GM20431 (cell line): ENCODE measurements around the gene FXYD7.
"Not testable (repeated sequence)": the region's sequence is repeated elsewhere in the genome, so short reads cannot be mapped to it uniquely, and the experiment has no call there.

Source experiments
- in situ Hi-C: fragments of 300-500 bp; cut with MseI, MboI; formaldehyde crosslinking; loops from one replicate; pipeline ENCODE4 v1.15.0; 2020; ENCODE audit warnings: low sequenced_read_pairs; ENCODE audit not compliant: unreplicated experiment

The FXYD7 gene

GRCh38 chr19:35141837-35142605 is 1.0 kb upstream of the FXYD7 start:
- in situ Hi-C loops = no loop called here

GRCh38 chr19:35142606-35143230 is 337 bp upstream of the FXYD7 start:
- in situ Hi-C loops = no loop called here

GRCh38 chr19:35143818-35144217 is 763 bp downstream of the FXYD7 start:
- in situ Hi-C loops = no loop called here

DNA sequence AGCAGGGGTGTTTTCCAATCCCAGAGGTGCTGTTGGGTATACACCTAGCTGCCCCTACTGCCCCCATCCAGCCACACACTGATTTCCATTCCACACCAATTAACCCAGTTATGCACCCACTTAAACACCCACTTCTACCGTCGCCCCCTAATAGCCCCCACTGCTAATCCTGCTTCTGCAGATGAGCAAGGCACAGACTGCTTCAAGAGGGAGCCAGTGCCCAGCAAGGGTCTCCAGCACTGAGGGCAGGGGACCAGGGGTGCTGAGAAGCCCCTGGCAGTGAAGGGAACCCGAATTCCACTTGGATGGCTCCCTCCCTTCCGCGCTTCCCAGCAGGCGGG is 1.2 kb downstream of the FXYD7 start:
- in situ Hi-C loops = no loop called here

DNA sequence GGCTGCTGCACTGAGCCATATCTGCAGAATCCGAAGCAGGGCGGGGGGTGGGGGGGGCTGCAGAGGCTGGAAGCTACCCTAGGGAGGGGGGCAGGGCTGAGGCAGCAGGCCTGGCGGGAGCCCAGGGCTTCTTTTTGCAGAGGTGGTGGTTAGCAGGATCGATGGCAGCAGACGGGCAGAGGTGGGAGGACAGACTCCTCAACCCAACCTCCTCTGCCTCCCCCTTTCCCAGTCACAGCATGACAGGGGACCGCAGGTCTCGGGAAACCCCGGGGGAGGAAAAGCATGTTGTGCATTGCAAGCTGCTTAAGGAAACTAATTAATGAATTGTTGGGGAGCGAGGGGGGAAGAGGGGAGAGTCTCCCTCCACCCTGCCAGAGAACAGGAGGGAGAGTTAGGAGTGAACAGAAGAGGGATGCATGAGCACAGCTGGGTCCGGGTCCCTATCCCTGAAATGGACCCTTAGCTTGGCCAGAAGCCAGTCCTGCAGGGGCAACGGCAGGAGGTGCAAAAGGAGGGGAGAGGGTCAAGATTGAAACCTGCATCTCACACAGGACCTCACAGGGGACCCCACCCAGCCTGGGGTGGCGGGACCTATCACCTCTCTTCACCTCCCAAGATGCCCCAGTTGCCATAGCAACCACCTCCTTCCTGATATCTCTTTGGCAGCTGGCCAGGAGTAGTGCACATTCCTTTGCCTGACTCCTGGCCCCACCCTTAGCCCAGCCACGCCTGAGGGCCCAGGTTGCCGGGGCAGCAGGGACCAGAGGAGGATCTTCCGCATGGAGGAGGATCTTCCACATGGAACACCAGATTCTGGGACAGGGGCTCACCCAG is 1.8 kb downstream of the FXYD7 start:
- in situ Hi-C loops = no loop called here

DNA sequence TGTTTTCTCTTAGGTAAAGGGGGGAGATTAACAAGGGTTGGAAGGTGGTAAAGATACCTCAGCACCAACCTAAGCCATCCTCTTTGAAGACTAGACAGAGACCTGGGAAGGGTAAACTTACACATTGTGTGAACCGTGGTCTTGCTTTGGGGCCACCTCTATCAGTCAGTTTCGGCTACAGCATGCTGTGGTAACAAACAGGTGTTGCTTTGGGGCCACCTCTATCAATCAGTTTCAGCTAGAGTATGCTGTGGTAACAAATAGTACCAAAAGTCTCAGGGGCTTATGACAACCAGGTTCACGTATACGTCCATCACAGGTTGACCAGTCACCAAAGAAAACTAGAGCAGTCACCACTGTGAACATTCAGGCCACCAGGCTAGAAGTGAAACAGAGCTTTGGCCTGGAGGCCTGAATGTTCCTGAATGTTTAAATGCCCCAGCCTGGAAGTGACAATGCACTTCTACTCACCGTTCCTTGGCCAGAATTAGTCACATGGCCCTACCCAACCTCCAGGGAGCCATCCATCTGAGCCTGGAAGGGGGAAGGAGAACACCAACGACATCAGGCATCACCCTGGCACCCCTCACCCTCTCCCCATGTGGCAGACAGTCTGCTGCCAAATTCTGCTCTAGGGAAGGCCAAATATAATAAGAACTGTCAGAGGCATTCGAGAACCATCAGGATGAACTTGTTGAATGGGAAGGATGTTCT is 3.8 kb downstream of the FXYD7 start:
- in situ Hi-C loops = no loop called here

GRCh38 chr19:35149463-35149862 is 6.4 kb downstream of the FXYD7 start:
- in situ Hi-C loops = no loop called here

DNA sequence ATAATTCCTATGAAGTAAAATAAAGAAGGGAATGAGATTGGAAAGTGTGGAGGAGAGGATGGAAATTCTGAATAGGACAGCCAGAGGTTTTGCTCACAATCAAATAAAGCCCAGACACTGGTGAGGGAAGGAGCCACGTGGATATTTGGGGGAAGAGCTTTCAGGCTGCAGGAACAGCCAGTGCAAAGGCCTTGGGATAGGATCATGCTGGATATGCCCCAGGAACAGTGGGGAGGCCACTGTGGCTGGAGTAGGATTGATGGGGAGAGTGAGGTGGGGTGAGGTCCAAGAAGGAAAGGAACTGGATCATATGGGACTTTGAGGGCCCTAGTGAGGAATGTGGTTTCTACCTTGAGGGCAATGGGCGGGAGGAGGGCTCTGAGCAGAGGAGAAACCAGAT is 7.4 kb downstream of the FXYD7 start:
- in situ Hi-C loops = no loop called here

DNA sequence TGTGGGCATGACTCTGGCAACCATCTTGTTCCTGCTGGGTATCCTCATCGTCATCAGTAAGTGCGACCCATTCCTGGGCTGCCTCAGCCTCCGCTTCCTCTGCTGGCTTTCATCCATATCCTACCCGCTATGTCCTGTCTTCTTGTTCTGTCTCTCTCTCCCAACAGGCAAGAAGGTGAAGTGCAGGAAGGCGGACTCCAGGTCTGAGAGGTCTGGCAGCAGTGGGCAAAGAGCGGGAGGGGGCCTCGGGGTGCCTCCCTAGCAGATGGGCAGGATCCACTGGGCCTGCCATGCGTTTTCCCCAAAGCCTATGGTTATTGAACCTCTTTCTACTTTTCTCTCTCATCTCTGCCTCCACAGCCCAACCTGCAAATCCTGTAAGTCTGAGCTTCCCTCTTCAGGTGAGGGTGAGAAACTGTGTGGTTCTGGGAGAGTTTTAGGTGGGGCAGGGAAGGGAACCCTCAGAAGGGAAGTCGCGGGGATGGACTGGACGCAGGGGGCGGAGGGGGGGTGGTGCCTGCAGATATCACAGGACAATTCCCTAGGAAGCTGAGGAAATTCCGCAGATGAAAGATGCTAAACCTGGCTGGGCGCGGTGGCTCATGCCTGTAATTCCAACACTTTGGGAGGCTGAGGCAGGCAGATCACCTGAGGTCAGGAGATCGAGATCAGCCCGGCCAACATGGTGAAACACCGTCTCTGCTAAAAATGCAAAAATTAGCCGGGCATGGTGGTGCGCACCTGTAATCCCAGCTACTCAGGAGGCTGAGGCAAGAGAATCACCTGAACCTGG is 8.4 kb downstream of the FXYD7 start:
- in situ Hi-C loops = no loop called here

GRCh38 chr19:35153129-35153522 is 10.1 kb downstream of the FXYD7 start:
- in situ Hi-C loops = not testable (repeated sequence)

DNA sequence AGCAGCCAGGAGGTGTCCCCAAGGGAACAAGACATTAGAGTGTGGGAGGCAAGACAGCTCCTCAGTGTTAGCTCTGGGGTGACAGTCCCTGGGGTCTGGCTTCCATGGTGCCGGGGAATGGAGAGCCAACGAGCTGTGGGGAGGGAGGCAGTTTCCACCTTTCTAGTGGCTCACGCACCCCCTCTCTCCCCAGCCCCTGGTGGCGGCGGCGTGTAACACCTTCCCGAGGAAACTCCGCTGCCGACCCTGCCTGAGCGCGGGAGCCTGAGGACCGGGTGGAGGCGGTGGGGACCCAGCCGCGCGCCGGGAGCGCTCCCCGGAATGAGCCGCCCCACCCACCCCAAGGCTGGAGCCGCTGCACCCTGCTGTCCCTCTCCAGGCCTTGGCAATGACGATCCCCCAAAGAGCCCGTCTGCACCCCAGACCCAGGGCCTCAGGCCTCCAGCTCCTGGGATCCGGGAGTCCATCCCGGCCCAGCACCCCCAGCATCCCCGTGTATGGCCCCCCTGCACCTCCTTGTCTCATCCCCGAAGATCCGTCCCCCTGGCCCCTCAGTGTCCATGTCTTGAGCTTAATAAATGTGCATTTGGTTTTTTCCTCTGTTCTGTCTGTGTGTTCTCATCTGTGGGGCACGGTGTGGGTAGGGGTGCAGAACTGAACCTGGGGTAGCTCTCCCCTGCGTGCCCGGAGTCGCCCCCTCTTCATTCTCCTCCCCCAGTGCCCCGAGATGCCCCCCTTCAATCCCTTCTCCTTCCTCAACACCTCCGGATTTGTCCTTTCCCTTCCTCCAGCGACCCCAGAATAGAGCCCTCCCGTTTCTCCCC is 10.9 kb downstream of the FXYD7 start:
- in situ Hi-C loops = no loop called here

DNA sequence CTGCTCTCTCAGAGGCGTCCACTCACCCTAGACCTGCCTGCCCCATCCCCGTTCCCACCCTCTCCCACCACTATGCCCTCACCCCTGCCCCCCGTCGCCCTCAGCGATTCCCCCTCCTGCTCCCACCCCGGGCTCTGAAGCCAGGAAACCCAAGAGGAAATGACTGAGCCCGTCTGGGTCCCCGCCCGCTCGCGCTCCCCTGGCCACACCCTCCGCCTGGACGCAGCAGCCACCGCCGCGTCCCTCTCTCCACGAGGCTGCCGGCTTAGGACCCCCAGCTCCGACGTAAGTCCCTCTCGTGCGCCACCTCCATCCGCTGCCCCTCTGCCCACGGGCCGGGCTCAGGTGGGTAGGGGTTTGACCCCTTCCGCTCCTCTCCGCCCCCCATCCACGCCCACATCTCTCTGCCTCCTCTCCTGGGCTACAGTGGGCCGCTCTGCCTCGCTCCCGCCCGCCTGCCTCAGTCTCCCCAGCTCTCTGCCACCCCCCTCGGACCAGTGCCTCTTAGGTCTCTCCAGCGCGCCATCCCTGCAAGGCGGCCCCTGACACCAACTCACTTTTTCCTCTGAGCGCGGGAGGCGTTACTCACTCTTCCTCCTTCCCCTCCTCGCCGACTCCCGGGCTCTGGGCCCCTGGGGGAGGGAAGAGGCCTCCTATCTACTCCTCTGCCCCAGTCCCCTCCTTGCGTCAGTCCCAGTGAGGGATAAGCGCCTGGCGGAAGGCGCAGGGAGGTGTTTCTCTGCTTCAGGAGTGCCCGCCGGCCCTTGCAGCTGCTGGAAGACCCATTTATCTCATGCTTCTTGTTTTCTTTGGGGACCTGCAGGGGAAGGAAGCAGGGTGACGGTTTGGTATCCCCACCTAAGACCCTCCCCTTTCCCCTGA is 11.7 kb downstream of the FXYD7 start, which contains the start of gene FXYD5:
FXYD5 (plus strand) TSS at position 211 of the 882 bp plus-strand sequence. CDS start 816 bp downstream, outside the sequence.
- in situ Hi-C loops = no loop called here

DNA sequence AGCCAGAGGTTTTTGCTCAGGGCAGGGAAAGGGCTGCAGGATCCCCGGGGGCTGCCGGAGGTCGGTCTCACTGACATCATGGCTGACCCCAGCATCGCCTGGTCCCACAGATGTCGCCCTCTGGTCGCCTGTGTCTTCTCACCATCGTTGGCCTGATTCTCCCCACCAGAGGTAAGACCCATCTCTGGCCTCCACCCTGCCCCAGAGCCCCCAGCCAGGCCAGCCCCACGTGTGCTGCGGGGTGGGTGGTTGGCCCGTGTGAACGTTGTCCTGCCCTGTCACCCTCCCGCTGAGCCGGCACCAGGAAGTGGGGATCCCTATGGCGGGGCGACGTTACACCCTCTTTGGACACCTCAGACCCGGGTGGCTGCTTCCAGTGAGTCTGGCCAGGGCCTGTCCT is 12.4 kb downstream of the FXYD7 start:
- in situ Hi-C loops = no loop called here

GRCh38 chr19:35155981-35156672 is 13.1 kb downstream of the FXYD7 start:
- in situ Hi-C loops = no loop called here

GRCh38 chr19:35156673-35157014 is 13.6 kb downstream of the FXYD7 start:
- in situ Hi-C loops = no loop called here

- in situ Hi-C loops = no loop called here
These were observed 14.4 kb downstream of the FXYD7 start for GRCh38 chr19:35157431-35157830.

DNA sequence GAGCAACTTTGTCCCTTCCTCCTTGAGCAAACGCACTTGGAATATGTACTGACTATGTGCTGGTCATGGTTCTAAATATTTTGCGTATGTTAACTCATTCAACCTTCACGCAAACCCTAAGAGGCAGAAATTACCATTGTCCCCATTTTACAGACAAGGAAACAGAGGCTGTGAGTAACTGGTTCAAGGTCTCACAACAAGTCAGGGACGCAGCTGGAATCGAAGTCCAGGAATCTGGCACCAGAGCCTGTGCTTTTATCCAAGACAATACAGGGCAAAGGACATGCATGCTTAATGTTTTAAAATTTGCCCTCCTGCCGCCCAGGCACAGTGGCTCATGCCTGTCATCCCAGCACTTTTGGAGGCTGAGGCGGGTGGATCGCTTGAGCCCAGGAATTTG is 16.6 kb downstream of the FXYD7 start:
- in situ Hi-C loops = no loop called here
